Hematopoietic multipotent progenitor cell treated with erythropoietin and hydrocortisone succinate and interleukin-3 and kit ligand, for 15 days (in vitro differentiated cells): Measurements from ENCODE around the gene ZNF771.
A peak's percentile ranks its signal among the peaks of the same experiment; 100 is the strongest.

ENCODE experiments used
- DNase-seq: peaks from one replicate; pipeline ENCODE4 v3.0.0-alpha.2; 2015; ENCODE audit warnings: low spot score

ZNF771 gene

DNA sequence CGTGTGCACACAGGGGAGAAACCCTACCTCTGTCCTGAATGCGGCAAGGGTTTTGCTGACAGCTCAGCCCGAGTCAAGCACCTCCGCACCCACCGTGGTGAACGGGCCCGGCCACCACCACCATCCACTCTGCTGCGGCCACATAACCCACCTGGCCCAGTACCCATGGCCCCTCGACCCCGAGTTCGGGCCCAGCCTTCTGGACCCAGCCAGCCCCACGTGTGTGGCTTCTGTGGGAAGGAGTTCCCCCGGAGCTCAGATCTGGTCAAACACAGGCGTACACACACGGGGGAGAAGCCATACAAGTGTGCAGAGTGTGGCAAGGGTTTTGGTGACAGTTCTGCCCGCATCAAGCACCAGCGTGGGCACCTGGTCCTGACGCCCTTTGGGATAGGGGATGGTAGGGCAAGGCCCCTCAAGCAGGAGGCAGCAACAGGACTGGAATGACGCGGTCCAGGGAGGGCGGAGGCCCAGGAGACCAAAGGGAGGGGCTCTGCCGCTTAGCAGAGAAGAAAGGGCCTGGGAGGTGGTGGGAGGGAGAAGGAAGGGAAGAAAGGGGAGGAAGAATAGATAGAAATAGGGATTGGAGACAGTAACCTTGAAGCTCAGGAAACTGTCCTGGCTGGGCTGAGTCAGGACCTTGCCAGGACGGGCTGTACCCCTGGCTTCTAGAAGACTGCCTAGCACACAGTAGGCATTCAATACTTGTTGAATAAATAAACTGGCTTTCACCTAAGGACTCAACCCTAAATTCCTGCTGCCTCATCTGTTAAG is 8.6 kb upstream of the ZNF771 start:
- DNase-seq = no peak

DNA sequence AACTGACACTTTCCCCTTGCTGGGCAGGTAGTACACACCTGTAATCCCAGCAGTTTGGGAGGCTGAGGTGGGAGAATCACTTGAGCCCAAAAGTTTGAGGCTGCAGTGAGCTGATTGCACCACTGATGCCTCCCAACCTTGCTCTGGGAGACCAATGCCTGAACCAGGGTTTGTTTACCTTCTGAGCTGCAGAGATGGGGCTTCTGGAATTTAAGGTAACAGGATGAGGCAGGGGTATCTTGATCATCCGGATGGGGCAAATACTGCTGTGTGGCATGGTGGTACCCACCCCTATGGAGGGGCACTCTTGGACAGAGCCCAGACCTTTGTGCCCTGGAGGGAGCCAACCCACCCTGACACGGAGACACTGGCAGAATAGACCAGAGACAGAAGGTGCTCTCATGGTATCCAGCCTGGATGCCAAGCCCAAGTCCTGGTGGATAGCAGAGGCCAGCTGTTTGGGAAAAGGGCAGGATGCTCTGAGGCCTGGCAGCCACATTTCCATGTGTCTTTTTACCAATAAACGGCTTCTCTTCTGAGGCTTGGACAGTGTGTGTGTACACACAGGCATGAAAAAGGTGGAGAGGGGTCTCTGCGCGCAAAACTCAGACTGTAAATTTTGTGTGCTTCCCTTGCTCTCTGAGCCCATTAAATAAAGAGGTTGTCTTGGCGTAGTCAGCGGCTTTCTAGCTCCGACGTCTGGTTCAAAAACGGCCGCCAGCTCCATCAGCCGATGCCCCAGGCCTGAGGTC is 7.8 kb upstream of the ZNF771 start:
- no peak for DNase-seq

DNA sequence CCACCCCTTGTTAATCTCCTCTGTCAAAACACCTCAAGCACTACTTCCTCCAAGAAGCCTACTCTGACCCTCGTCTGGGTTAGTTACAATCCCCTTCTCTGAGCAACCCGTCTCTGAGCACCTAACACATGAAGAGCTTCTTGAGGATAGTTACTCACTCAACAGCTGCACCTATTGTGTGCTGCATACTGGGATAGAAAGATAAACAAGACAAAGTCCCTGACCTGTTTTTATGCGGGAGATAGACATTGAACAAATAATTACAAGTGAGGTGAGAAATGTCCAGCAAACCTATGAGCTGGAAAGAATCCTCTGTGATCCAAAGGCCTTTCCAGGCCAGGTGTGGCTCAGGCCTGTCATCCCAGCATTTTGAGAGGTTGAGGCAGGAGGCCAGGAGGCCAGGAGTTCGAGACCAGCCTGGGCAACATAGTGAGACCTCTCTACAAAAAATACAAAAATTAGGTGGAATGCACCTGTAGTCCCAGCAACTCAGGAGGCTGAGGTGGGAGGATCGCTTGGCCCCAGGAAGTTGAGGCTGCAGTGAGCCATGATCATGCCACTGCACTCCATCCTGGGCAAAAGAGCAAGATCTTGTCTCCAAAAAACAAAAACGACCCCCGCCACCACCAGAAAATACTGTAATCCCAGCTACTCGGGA is 5.5 kb upstream of the ZNF771 start:
- DNase-seq = no peak

DNA sequence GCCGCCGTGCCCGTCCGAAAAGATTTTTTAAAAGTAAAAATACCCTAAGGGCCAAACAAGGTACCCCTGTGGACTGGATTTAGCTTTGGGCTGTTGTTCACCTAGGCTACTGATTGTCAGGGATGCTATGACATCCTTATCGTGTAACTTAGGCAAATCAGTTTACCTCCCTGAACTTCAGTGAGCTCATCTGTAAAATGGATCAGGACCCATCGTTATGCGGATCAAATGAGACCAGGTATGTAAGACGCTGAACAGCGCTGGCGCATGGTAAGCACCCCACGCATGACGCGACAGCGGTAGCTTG is 658 bp upstream of the ZNF771 start:
- no peak for DNase-seq

DNA sequence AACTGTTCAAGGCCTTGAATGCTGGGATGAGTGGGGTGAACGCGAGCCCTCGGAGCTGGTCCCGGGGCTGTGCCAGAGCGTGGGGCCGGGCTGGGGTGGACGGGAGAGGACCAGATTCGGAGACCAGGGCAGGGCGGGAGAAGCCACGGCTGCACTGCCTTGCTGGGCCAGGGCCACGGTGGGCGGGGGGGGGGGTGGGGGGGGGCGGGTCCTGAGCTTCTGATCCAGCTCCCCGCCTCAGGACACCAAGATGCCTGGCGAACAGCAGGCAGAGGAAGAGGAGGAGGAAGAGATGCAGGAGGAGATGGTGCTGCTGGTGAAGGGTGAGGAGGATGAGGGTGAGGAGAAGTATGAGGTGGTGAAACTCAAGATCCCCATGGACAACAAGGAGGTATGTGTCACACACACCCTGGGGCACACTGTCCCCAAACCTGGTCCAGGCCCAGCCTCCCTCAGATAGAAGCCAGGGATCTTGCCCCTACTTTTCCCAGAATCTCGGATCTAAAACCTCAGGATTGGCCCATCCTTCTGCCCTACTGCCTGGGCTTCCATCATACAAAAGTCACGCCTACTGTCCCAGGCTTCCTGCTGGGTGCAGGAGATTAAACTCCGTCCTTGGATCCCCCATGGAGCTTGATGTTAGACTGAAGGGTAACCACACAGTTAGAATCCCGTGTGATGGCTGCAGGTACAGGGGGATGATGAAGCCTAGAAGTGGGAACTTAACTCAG is 563 bp downstream of the ZNF771 start:
- no peak for DNase-seq

DNA sequence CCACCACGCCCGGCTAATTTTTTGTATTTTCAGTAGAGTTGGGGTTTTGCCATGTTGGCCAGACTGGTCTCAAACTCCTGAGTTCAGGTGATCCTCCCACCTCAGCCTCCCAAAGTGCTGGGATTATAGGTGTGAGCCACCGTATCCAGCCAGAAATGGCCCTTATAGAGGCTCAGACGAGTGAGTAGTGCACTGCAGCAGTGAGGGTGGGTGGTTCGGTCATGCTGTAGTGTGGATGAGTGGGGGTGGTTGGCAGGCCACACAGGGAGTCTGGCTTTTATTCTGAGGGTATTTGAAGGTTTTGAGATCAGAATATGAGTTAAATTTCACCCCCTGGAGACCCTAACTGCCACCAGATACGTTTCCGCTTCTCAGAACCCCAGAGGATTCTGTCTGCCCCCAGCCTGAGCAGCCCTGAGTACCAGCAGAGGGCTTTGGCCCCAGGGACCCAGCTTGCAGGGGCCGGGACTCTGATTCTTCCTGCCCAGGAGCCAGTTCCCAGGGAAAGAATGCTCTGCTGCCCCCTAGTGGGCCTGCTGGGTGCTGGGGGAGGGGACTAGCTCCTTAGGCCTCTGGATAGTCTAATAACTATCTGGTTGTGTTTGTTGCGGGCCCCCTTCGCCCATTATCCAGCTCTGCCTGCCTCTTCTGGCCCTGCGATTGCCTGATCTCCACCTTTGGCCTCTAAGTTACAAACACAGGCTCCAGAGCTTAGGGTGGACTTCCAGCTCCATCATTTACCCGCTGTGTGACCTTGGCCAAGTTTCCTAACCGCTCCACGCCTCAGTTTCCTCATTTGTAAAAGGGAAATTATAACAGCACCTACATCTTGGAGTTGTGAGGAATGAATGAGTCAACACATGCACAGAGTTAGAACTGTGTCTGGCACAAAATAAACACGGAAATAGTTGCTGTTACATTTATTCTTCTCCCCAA is 2.0 kb downstream of the ZNF771 start:
- peak; percentile 87 for DNase-seq

DNA sequence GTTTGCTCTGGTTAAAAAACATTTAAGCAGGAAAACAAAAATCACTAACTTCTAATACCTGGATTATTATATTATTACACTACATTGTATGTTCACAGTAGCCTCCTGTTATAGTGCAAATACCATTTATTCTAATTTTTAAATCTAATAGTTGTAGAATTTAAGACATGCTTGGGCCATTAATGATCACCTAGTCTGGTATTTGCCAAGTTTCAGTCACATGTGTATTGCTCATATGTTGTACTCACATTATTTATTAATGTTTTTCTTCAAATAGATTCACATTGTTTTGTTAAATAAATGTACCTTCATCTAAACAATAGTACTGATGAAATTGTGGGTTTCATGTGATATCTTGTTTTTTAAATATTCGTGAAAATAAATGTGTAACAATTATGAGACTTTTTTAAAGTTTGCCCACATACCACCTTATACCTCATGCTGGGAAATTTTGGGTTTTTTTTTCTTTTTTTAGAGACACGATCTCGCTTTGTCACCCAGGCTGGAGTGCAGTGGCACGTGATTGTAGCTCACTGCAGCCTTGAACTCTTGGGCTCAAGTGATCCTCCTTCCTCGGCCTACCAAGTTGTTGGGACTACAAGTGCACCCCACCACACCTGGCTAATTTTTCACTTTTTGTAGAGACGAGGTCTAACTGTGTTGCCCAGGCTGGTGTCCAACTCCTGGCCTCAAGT is 5.9 kb downstream of the ZNF771 start:
- DNase-seq = no peak

DNA sequence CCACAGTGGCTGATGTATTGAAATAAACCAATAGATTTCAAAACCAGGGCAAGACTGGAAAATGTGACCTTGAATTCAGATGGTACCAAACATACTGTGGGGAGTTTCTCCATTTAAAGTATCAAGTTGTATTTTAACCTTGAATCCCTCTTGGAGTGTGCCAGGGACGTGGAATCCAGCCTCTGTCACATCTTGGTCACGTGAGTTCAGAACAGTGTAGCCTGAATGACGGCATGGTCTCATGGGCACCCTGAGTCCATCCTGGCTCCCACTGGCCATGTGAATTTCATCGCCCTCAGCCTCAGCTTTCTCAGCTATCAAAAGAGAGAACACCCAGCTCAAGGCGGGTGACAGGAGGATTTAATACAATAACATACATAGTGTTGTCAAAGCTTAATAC is 6.8 kb downstream of the ZNF771 start:
- no peak for DNase-seq

DNA sequence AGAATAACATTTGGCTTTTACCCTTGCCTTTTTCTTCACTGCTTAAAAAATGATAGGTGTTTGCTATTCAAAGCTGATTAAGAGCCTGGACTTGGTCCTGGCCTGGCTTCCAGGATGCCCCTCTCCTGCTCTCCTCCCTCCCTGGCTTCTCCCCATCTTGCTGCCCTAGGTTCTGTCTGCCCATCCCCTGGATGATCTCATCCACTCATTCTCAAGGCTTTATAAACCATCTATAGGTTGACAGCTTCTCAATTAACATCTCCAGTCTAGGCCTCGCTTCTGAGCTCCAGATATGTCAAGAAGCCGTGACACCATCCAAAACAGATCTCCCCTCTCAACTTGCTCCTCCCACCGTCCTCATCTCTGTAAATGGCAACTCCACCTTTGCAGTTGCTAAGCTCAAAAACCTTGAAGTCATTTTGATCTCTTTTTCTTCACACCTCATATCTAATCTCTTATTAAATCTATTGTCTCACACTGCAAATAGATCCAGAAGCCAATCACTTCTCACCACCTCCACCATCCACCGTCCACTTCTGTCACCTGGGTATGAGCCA is 8.7 kb downstream of the ZNF771 start:
- no peak for DNase-seq

DNA sequence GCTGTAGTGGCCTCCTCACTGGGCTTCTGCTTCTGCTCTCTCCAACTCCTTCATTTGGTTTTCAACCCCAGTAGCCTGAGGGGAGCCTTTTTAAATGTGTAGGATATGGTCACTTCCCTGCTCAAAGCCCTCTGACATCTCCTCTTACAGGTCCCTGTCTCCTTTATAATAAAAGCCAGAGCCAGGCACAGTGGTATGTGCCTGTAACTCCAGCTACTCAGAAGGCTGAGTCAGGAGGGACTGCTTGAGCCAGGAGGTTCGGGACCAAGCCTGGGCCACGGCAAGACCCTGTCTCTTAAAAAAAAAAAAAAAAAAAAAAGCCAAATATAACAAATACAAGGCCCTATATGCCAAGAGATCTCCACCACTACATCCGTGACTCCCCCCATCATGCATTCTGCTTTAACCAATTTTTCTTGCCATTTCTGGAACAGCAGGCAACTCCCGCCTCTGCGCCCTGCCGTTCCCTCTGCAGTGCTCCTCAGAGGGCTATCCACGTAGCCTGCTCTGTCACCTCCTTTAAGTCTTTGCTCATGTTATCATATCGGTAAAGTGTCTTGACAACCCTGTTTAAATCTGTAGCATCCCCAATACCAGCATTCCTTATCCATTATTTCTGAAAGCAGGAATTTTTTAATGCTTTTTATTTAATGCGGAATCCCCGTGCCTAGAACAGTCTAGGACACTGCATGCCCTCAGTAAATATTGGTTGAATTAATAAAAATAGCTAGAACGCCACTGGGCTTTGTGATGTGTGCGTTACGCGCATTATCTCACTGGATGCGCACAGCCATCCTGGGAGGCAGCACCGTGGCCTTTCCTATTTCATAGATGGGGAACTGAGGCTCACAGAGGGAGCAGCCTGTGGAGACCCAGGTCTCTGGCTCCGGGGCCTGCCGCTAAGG is 9.5 kb downstream of the ZNF771 start:
- no peak for DNase-seq

DNA sequence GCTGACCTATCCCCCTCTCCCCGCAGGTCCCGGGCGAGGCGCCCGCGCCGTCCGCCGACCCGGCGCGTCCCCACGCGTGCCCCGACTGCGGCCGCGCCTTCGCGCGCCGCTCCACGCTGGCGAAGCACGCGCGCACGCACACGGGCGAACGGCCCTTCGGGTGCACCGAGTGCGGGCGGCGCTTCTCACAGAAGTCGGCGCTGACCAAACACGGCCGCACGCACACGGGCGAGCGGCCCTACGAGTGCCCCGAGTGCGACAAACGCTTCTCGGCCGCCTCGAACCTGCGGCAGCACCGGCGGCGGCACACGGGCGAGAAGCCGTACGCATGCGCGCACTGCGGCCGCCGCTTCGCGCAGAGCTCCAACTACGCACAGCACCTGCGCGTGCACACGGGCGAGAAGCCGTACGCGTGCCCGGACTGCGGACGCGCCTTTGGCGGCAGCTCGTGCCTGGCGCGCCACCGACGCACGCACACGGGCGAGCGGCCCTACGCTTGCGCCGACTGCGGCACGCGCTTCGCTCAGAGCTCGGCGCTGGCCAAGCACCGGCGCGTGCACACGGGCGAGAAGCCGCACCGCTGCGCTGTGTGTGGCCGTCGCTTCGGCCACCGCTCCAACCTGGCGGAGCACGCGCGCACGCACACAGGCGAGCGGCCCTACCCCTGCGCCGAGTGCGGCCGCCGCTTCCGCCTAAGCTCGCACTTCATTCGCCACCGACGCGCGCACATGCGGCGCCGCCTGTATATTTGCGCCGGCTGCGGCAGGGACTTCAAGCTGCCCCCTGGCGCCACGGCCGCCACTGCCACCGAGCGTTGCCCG is 10.3 kb downstream of the ZNF771 start:
- peak; percentile 82 for DNase-seq

DNA sequence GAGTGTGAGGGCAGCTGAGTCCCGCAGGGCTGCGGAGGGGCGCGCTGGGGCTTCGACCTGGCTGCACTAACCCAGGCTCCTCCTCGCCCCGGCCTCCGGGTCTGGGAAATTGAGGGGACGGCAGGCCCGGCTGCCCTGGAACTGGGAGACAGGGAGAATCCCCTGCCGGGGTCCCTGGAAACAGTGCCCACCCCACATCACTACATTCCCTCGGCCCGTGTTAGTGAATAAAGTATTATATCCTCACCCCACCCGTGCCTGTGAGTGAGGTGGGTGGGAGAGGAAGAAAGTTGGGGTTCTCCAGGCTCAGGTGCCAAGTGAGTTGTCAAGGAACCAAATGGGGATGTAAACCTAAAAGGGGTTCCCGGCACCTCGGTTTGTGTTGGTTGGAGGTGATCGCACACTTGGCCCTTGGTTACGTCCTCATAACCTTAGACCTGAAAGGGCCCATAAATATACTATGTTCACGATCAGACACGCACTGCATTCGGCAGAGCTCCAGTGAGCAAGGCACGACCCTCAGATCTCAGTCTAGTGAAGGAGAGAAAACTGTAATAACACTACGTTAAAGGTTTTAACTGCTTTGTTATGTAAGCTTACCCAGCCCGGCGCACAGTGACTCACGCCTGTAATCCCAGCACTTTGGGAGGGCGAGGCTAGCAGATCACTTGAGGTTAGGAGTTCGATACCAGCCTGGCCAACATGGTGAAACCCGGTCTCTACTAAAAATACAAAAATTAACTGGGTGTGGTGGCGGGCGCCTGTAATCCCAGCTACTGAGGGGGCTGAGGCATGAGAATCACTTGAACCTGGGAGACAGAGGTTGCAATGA is 11.2 kb downstream of the ZNF771 start:
- no peak for DNase-seq

DNA sequence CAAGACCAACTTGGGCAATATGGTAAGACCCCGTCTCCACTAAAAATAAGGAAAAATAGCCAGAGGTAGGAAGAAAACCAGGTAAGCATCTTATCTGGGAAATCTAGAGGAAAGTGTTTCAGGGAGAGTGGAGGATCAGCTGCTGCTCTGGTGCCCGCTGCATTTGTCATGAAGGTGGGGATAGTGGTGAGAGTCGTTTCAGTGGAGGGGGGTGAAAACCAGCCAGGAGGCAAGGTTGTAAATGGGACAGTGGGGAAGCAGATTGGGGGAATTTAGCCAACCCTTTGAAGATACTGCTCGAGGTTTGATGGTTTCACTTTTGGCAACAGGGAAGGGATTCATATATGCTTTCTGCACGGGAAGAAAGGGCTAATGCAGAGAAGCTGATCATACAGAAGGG is 13.6 kb downstream of the ZNF771 start:
- no peak for DNase-seq

DNA sequence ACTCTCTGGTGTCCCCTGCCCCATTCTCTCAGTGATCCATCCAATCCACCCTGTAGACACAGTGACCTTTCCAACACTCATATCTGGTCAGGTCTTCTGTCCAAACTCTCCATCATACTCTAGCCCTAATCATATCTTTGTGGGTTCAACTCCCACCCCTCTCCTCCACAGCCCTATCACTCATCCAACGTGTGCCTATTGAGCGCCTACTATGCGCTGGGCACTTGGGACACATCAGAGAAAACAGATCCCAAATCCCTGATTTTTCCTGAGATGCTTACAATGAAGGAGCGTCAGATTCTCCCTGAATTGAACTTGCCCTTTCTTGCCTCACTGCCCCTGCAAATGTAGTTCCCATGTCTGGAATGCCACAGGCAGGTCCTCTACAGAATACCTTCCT is 20.6 kb downstream of the ZNF771 start:
- DNase-seq = no peak

DNA sequence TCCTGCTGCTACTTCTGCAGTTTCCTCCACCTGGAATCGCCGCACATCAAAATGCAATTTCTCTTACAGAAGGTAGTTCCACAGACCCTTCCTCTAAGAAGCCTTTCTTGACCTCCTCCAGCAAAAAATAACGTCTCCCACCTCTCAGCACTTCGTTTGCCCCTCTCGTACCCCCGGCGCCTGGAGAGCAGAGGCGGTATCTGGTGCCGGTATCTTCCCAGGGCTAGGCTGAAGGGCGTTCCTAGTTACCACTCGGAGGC is 21.9 kb downstream of the ZNF771 start:
- no peak for DNase-seq

DNA sequence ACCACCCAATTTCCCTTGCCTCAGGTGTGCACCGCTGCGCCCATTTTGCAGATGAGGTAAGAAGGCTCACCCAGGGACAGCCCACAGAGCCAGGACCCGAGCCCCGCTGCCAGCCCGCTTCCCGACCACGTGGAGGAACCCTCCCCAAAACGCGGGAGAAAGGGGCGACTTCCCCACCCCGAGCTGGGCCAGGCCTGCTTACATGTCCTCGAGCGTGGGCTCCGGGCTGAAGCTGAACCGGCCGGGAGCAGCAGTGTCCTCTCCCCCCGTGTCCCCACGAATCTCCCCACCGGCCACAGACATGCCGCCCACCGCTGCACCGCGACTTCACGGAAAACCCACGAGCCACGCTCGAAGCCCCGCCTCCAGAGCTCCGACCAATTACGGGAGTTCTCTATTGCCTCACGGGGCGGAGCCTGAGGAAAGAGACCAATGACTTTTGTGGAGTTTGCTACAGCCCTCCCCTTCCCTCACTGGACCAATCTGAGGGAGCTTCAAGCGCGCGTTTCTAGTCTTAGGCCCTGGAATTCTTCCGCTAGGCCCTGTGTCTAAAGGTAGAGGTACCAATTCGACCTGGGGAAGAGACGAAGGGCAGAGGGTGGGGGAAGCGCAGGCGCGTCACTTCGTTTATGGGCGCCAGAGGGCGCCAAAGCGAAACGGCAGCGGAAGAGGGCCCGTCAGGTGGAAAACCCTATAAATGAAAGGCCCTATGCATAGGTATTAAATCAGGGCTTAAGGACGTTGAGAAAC is 22.4 kb downstream of the ZNF771 start, which contains the start of gene DCTPP1:
TSS of gene DCTPP1 (minus strand) at position 353 of the 750 bp plus-strand sequence. CDS start at position 303, 50 bp downstream.
- DNase-seq = peak; percentile 98

DNA sequence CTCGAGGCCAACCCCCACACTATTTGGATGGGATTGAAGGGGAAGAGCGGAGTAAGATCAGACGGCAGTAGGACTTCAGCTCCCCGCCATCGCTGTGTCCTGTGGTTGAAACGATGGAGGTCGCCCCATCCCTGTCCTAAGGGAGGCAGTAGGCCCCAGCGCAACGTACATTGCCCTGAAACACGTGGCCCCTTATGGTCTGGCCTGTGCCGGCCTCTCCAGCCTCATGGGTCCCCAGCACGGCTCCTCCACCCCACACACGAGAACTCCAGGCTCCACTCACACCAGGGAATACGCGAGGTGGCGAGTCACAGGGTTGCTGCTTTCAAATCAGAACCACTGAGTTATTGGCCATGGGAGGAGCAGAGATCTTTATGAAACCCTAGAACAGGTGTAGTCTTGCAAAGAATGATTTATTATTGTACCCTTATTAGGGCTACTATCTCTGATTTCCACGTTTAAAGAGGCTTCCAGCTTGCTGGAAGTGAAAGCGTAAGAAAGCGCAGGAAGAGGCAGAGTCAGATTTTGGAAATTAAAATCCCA is 23.1 kb downstream of the ZNF771 start:
- DNase-seq = no peak
